PC-3 (cell line): ENCODE data around the gene CDK10. TPM values are rescaled to one million over a fixed set of nuclear protein-coding genes. Genes with fewer than 3 reads are reported as not detected.
A peak's percentile ranks its signal among the peaks of the same experiment; 100 is the strongest.

Source experiments
- ATAC-seq: fragments of 200-7000 bp; cut with Tn5 transposase; 2 replicates; pipeline ENCODE4 v1.9.1; 2020; ENCODE audit warnings: mild to moderate bottlenecking, moderate library complexity
- BruUV-seq: library from RNA; stranded (reverse); fragments of 400-500 nt; replicated peaks from 2 replicates; lab custom pipeline; 2021; lab: Mats Ljungman, UMichigan
- CTCF ChIA-PET: fragments of 300-600 bp; sonication (Branson Sonifier 250); formaldehyde crosslinking; loops from one replicate; lab custom pipeline; 2022; ENCODE audit warnings: antibody characterized with exemption; lab: Charles Lee
- POLR2A ChIA-PET: fragments of 300-600 bp; sonication (Branson Sonifier 250); formaldehyde crosslinking; loops from one replicate; lab custom pipeline; 2022; ENCODE audit warnings: antibody characterized with exemption; ENCODE audit not compliant: unreplicated experiment; lab: Charles Lee
- DNase-seq: peaks from one replicate; pipeline ENCODE4 v3.0.0-alpha.2; 2015
- H2AFZ ChIP-seq: fragments of 300-600 bp; sonication (generic); 2 replicates; pipeline ENCODE4 v1.6.0; 2016; ENCODE audit warnings: antibody characterized with exemption, low read length
- H3F3A ChIP-seq: fragments of 300-600 bp; sonication (generic); one replicate; pipeline ENCODE4 v1.6.0; 2017; ENCODE audit warnings: antibody characterized with exemption, low read length, control low read depth, mild to moderate bottlenecking; ENCODE audit not compliant: unreplicated experiment
- H3K27ac ChIP-seq: fragments of 300-600 bp; sonication (generic); 2 replicates; pipeline ENCODE4 v1.5.1; 2016; ENCODE audit warnings: mild to moderate bottlenecking, low read length
- H3K27me3 ChIP-seq: fragments of 300-600 bp; sonication (generic); 2 replicates; pipeline ENCODE4 v1.6.1; 2016; ENCODE audit warnings: low read length, mixed read lengths
- H3K36me3 ChIP-seq: fragments of 300-600 bp; sonication (generic); 2 replicates; pipeline ENCODE4 v1.6.1; 2016; ENCODE audit warnings: low read depth, mixed run types, low read length, mixed read lengths
- H3K4me1 ChIP-seq: fragments of 300-600 bp; sonication (generic); 2 replicates; pipeline ENCODE4 v1.5.1; 2016; ENCODE audit warnings: low read length; ENCODE audit not compliant: insufficient read depth
- H3K4me2 ChIP-seq: fragments of 300-600 bp; sonication (generic); 2 replicates; pipeline ENCODE4 v1.6.0; 2016; ENCODE audit warnings: low read length
- H3K4me3 ChIP-seq: fragments of 300-600 bp; sonication (generic); 2 replicates; pipeline ENCODE4 v1.5.1; 2016; ENCODE audit warnings: mild to moderate bottlenecking, low read length, mixed read lengths
- H3K79me2 ChIP-seq: fragments of 300-600 bp; sonication (generic); 2 replicates; pipeline ENCODE4 v1.6.1; 2017; ENCODE audit warnings: low read length, mixed read lengths
- H3K9ac ChIP-seq: fragments of 300-600 bp; sonication (generic); 2 replicates; pipeline ENCODE4 v1.6.0; 2016; ENCODE audit warnings: mild to moderate bottlenecking, low read length
- H3K9me2 ChIP-seq: fragments of 300-600 bp; sonication (generic); replicated peaks from 2 replicates; pipeline ENCODE4 v1.6.1; 2016; ENCODE audit warnings: mixed run types, low read length, mixed read lengths
- H3K9me3 ChIP-seq: fragments of 300-600 bp; sonication (generic); 2 replicates; pipeline ENCODE4 v1.6.1; 2016; ENCODE audit warnings: low read length, mixed read lengths
- H4K20me1 ChIP-seq: fragments of 300-600 bp; sonication (generic); 2 replicates; pipeline ENCODE4 v1.6.1; 2016; ENCODE audit warnings: low read length, mixed read lengths
- EZH2 ChIP-seq: fragments of 300-600 bp; sonication (generic); IDR thresholded peaks from one replicate; pipeline ENCODE4 v1.6.1; 2017; ENCODE audit warnings: antibody characterized with exemption, mild to moderate bottlenecking, low read length; ENCODE audit not compliant: unreplicated experiment
- EZH2phosphoT487 ChIP-seq: fragments of 300-600 bp; sonication (generic); IDR thresholded peaks from 2 replicates; pipeline ENCODE4 v1.6.1; 2018; ENCODE audit warnings: mild to moderate bottlenecking, antibody characterized with exemption, low read length, borderline replicate concordance
- intact Hi-C: fragments of 100-400 bp; cut with micrococcal nuclease; formaldehyde crosslinking; loops from 2 replicates; pipeline ENCODE4 v1.9.0; 2023
- total RNA-seq: library from RNA; depleted of rRNA; stranded (reverse); fragments of >200 nt; gene quantifications from 2 replicates; pipeline ENCODE4 v1.2.3, GENCODE V29; 2014
- TF ChIP-seq, protein P1 (sequence below): fragments of 300-600 bp; sonication (generic); conservative IDR thresholded peaks from 2 replicates; pipeline ENCODE4 v1.5.1; 2017; ENCODE audit warnings: antibody characterized with exemption, low read depth, mild to moderate bottlenecking, low read length

The CDK10 gene
- total RNA-seq, 1 experiment from 2014 or later: 50.0 TPM

GRCh38 chr16:89639385-89639784 lies 47.1 kb upstream of the CDK10 start:
- Histone ChIP-seq H3K27ac (no peak overlapping the region), H3K4me3 (no peak overlapping the region), H3K36me3 (no peaks in the 10 kb centered on the region), H3K9me3 (no peaks in the 10 kb centered on the region), H3K79me2 (no peaks in the 10 kb centered on the region), H3K4me2 (no peak overlapping the region), H3K9me2 (no peaks in the 10 kb centered on the region), H3K9ac (no peak overlapping the region), H4K20me1 (no peaks in the 10 kb centered on the region), H3K27me3 (no peaks in the 10 kb centered on the region), H2AFZ (no peak overlapping the region), H3K4me1 (no peaks in the 10 kb centered on the region), H3F3A (no peaks in the 10 kb centered on the region)
- no peak for DNase-seq
- no peak for ATAC-seq
- ChIA-PET POLR2A (no interaction called here), CTCF (no interaction called here)
- TF ChIP-seq, protein P1, sequence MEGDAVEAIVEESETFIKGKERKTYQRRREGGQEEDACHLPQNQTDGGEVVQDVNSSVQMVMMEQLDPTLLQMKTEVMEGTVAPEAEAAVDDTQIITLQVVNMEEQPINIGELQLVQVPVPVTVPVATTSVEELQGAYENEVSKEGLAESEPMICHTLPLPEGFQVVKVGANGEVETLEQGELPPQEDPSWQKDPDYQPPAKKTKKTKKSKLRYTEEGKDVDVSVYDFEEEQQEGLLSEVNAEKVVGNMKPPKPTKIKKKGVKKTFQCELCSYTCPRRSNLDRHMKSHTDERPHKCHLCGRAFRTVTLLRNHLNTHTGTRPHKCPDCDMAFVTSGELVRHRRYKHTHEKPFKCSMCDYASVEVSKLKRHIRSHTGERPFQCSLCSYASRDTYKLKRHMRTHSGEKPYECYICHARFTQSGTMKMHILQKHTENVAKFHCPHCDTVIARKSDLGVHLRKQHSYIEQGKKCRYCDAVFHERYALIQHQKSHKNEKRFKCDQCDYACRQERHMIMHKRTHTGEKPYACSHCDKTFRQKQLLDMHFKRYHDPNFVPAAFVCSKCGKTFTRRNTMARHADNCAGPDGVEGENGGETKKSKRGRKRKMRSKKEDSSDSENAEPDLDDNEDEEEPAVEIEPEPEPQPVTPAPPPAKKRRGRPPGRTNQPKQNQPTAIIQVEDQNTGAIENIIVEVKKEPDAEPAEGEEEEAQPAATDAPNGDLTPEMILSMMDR: no peak
- TF ChIP-seq EZH2phosphoT487 (no peak), EZH2 (no peak)
- intact Hi-C loops: no loop called here
- BruUV-seq: no TSS peak

DNA sequence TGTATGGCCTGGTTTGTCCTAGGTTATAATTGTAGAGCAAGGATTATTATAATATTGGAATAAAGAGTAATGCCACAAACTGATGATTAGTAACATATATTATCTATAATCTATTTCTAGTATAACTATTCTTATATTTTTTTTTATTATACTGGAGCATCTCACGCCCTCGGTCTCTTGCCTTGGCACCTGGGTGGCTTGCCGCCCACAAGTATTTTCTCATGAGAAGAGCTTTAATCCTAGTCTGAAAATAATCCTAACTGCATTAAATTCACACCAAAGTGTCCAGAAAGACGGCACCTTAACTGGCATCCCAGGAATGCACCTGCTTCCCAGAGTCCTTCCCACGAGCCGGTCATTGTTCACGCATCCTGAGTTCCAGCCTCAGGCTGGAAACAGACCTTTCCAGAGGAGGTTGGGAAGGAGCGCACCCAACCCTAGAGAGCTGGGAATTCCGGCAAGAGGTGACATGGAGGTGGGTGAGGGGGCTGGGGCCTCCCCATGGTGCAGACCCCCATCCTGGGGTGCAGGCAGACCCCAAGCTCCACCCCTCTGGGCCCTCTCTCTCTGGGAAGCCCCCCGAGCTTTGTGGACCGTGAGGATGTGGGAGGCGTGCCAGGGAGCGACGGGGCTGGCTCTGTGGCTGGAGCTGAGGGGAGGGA lies 44.9 kb upstream of the CDK10 start:
- ChIA-PET POLR2A (interaction anchor here (0.6 kb wide), 1 partner anchor 66 kb away, joined by 7 read pairs; no protein-coding TSS in a partner anchor), CTCF (no interaction called here)
- Histone ChIP-seq H3K9me2 (no peaks in the 10 kb centered on the region), H3F3A (no peaks in the 10 kb centered on the region), H3K9ac (no peak overlapping the region), H2AFZ (no peak overlapping the region), H3K36me3 (no peaks in the 10 kb centered on the region), H3K4me3 (no peak overlapping the region), H3K27ac (no peak overlapping the region), H3K79me2 (no peaks in the 10 kb centered on the region), H3K9me3 (no peaks in the 10 kb centered on the region), H3K4me2 (peak overlapping the region; percentile 71; the same call in 1 of the 2 replicates), H3K4me1 (no peaks in the 10 kb centered on the region), H4K20me1 (no peaks in the 10 kb centered on the region), H3K27me3 (no peaks in the 10 kb centered on the region)
- no peak for TF ChIP-seq EZH2
- no peak for TF ChIP-seq EZH2phosphoT487
- TF ChIP-seq, protein P1: no peak
- ATAC-seq (no peak), DNase-seq (no peak)
- no TSS peak for BruUV-seq
- intact Hi-C loops: loop anchor here (1.0 kb wide), 2 partner anchors 26 to 67 kb away; no protein-coding TSS in a partner anchor

GRCh38 chr16:89642574-89642973 lies 43.9 kb upstream of the CDK10 start:
- intact Hi-C loops: no loop called here
- no peaks in the 10 kb centered on the region for H3K79me2 ChIP-seq
- no peaks in the 10 kb centered on the region; the same call in 1 of the 2 replicates for H3K36me3 ChIP-seq
- DNase-seq (no peak), ATAC-seq (no peak)
- no peaks in the 10 kb centered on the region for H3F3A ChIP-seq
- no peaks in the 10 kb centered on the region for H3K9me3 ChIP-seq
- H3K27ac ChIP-seq: no peak overlapping the region
- H3K4me1 ChIP-seq: no peaks in the 10 kb centered on the region
- H3K27me3 ChIP-seq: no peaks in the 10 kb centered on the region
- no peak overlapping the region for H2AFZ ChIP-seq
- H3K9me2 ChIP-seq: no peaks in the 10 kb centered on the region
- ChIA-PET POLR2A (no interaction called here), CTCF (no interaction called here)
- BruUV-seq: no TSS peak
- no peak for TF ChIP-seq EZH2phosphoT487
- TF ChIP-seq EZH2: no peak
- TF ChIP-seq, protein P1: no peak
- H3K4me3 ChIP-seq: no peak overlapping the region
- H3K9ac ChIP-seq: no peak overlapping the region
- no peak overlapping the region for H3K4me2 ChIP-seq
- H4K20me1 ChIP-seq: no peaks in the 10 kb centered on the region
